ENCODE results near the gene B3GALNT2. TPM values are rescaled to one million over a fixed set of nuclear protein-coding genes. Genes with fewer than 3 reads are reported as not detected.

Gene B3GALNT2
- total RNA-seq, 1 donor from 2014 or later: 20.1 TPM

- intact Hi-C loops (cut with DNase I): no loop called here
- no peak for TF ChIP-seq CTCF (IDR thresholded peaks at IDR 0.05)
- no peaks in the 10 kb centered on the region for H3K4me1 ChIP-seq
- ATAC-seq (no peak), DNase-seq (no peak)
- no peak overlapping the region for H3K27ac ChIP-seq
- H3K4me3 ChIP-seq: no peak overlapping the region
- no peaks in the 10 kb centered on the region for H3K27me3 ChIP-seq
- peaks cover 16% of the 10 kb centered on the region for H3K36me3 ChIP-seq
- H3K9me3 ChIP-seq: no peaks in the 10 kb centered on the region
Observed at GRCh38 chr1:235426143-235426542, 78.1 kb downstream of the B3GALNT2 start.

GRCh38 chr1:235425357-235425756 lies 78.9 kb downstream of the B3GALNT2 start:
- H3K27ac ChIP-seq: no peak overlapping the region
- H3K9me3 ChIP-seq: no peaks in the 10 kb centered on the region
- intact Hi-C loops (cut with DNase I): no loop called here
- DNase-seq (no peak), ATAC-seq (no peak)
- no peak overlapping the region for H3K4me3 ChIP-seq
- no peaks in the 10 kb centered on the region for H3K4me1 ChIP-seq
- TF ChIP-seq CTCF (IDR thresholded peaks at IDR 0.05): no peak
- H3K36me3 ChIP-seq: peaks cover 16% of the 10 kb centered on the region
- H3K27me3 ChIP-seq: no peaks in the 10 kb centered on the region

- ATAC-seq (no peak), DNase-seq (no peak)
- no peak for TF ChIP-seq CTCF (IDR thresholded peaks at IDR 0.05)
- intact Hi-C loops (cut with DNase I): no loop called here
- no peak overlapping the region for H3K4me3 ChIP-seq
- peaks cover 16% of the 10 kb centered on the region for H3K36me3 ChIP-seq
- no peaks in the 10 kb centered on the region for H3K27me3 ChIP-seq
- H3K4me1 ChIP-seq: no peaks in the 10 kb centered on the region
- no peaks in the 10 kb centered on the region for H3K9me3 ChIP-seq
- H3K27ac ChIP-seq: no peak overlapping the region
Observed at GRCh38 chr1:235424092-235424491, 80.2 kb downstream of the B3GALNT2 start.

- H3K27me3 ChIP-seq: no peaks in the 10 kb centered on the region
- H3K4me3 ChIP-seq: no peak overlapping the region
- intact Hi-C loops (cut with DNase I): no loop called here
- H3K9me3 ChIP-seq: no peaks in the 10 kb centered on the region
- H3K36me3 ChIP-seq: peaks cover 14% of the 10 kb centered on the region
- DNase-seq (no peak), ATAC-seq (no peak)
- no peaks in the 10 kb centered on the region for H3K4me1 ChIP-seq
- no peak for TF ChIP-seq CTCF (IDR thresholded peaks at IDR 0.05)
- H3K27ac ChIP-seq: no peak overlapping the region
Observed at GRCh38 chr1:235423214-235423652, 81.0 kb downstream of the B3GALNT2 start.

- no peak for ATAC-seq
- no peak for DNase-seq
- Histone ChIP-seq H3K36me3 (no peaks in the 10 kb centered on the region), H3K4me3 (no peak overlapping the region), H3K27ac (no peak overlapping the region), H3K4me1 (no peaks in the 10 kb centered on the region), H3K9me3 (no peaks in the 10 kb centered on the region), H3K27me3 (no peaks in the 10 kb centered on the region)
- intact Hi-C loops (cut with DNase I): no loop called here
- TF ChIP-seq CTCF (IDR thresholded peaks at IDR 0.05): no peak
Observed at GRCh38 chr1:235421751-235422150, 82.5 kb downstream of the B3GALNT2 start.

GRCh38 chr1:235417086-235417697 lies 87.1 kb downstream of the B3GALNT2 start:
- TF ChIP-seq CTCF (IDR thresholded peaks at IDR 0.05): peak; percentile 89
- H3K4me3 ChIP-seq: no peak overlapping the region
- H3K27ac ChIP-seq: no peak overlapping the region
- no peaks in the 10 kb centered on the region for H3K36me3 ChIP-seq
- no peaks in the 10 kb centered on the region for H3K27me3 ChIP-seq
- ATAC-seq (peak; percentile 88), DNase-seq (no peak)
- intact Hi-C loops (cut with DNase I): loop anchor here (10.0 kb wide), 2 partner anchors 162 to 932 kb away; no protein-coding TSS in a partner anchor
- no peaks in the 10 kb centered on the region for H3K9me3 ChIP-seq
- no peaks in the 10 kb centered on the region for H3K4me1 ChIP-seq

Measured in upper lobe of right lung (tissue), 1 donor.